WI38 (cell line): ENCODE results near the gene TFDP2.

Source experiments
- H3K4me3 ChIP-seq: 2 replicates; pipeline ENCODE4 v1.5.1; 2011; ENCODE audit warnings: low read depth, mild to moderate bottlenecking, control low read depth, low read length
- TF ChIP-seq, protein P1 (sequence below): IDR thresholded peaks from 2 replicates; pipeline ENCODE4 v1.5.1; 2012; ENCODE audit warnings: low read depth, mild to moderate bottlenecking, control low read depth, low read length

TFDP2 gene

DNA sequence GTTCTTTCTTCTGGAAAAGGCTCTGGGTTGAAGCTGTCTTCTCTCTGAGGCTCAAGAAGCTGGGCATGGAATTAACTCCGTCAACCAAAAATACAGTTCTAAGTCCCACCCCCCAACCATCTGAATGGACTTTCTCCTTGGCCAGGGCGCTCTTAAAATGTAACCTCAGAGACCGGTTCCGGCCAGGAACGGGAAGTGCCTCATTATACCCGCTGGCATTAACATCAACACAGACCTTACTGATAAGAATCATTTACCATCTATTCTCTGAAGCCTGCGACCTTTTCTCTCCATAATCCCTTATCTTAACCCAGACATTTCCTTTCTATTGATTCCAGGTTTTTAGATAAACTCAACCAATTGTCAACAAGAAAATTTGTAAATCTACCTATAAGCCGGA is 208.3 kb downstream of the TFDP2 start:
- TF ChIP-seq, protein P1, sequence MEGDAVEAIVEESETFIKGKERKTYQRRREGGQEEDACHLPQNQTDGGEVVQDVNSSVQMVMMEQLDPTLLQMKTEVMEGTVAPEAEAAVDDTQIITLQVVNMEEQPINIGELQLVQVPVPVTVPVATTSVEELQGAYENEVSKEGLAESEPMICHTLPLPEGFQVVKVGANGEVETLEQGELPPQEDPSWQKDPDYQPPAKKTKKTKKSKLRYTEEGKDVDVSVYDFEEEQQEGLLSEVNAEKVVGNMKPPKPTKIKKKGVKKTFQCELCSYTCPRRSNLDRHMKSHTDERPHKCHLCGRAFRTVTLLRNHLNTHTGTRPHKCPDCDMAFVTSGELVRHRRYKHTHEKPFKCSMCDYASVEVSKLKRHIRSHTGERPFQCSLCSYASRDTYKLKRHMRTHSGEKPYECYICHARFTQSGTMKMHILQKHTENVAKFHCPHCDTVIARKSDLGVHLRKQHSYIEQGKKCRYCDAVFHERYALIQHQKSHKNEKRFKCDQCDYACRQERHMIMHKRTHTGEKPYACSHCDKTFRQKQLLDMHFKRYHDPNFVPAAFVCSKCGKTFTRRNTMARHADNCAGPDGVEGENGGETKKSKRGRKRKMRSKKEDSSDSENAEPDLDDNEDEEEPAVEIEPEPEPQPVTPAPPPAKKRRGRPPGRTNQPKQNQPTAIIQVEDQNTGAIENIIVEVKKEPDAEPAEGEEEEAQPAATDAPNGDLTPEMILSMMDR, result no peak
- H3K4me3 ChIP-seq, result no peak overlapping the region

- no peak overlapping the region for H3K4me3 ChIP-seq
- TF ChIP-seq, protein P1, result no peak
These were observed 209.1 kb downstream of the TFDP2 start for GRCh38 chr3:141940194-141940776.

GRCh38 chr3:141939759-141940158 is 209.6 kb downstream of the TFDP2 start:
- H3K4me3 ChIP-seq, result no peak overlapping the region
- TF ChIP-seq, protein P1, result no peak

DNA sequence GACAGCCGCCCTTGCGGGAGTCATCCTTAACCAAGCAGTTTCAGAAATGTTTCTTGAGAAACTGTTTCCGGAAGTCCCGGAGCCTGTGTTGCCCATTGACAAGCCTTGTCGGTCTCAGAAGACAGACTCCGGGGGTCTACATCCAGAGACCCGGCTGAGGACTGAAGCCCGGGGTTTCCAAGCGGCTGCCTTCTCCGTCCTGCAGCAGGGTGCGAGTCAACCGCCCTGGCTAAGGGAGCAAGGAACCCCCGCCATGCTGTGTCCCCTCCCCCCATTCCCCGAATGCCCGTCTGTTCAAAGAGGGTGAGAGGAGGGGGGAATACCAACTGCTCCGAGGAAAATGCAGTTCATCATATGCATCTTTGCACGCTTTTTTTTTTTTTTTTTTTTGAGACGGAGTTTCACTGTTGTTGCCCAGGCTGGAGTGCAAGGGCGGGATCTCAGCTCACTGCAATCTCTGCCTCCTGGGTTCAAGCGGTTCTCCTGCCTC is 211.3 kb downstream of the TFDP2 start:
- no peak overlapping the region for H3K4me3 ChIP-seq
- TF ChIP-seq, protein P1, result no peak

- no peak overlapping the region for H3K4me3 ChIP-seq
- TF ChIP-seq, protein P1, result no peak
These were observed 215.0 kb downstream of the TFDP2 start for GRCh38 chr3:141934354-141934753.

DNA sequence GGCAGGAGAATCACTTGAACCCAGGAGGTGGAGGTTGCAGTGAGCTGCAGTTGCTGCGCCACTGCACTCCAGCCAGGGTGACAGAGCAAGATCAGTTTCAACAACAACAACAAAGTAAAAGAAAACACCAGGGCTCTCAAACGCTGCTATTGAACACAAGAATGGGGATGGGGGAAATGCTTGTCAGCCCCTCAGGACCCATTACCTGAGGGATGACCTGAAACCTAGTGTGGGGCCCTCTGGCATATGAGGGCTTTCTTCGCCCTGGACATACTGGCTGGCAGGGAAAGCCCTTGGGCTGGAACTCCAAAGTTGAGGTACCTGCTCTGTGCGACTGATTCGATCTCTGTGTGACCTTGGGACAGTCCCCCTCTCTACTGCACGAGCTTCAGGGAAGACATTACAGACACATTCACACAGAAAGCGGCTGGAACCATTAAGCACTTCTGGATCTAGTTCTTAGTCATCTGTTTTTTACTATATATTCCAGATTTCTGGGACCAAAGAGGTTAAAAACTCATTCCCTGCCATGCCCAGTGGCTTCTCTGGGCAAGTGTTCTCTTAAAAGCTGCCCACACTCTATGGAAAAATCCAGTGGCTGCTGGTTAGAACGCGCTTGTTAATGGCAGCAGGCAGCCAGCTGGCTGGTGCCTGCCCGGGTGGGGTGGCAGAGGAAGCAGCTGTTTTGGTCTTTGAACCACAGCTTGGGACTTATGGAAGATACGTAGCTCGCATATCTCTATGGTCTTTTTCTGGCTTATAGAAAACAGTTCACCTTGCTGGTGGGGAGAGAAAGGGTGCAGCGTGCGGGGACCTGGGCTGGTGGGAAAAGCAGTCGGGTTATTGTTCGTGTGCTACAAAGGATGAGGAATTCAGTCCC is 215.7 kb downstream of the TFDP2 start:
- TF ChIP-seq, protein P1, result no peak
- no peak overlapping the region for H3K4me3 ChIP-seq

DNA sequence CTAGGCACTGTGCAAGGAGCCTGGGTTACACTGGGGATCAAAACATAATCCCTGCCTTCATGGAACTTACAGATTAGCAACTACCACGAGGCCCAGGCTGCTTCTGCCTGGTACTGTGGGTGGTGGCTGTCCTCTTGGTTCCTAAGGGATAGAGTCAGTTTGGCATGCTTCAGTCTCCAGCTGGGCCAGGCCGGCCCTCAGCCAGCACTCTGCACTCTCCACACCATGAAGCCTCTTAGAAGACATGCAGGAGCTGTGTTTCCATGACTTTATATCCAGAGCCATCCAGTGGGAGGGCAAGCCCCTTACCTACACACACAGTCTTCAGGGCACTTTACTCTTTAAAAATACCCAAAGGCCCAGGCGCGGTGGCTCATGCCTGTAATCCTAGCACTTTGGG is 218.5 kb downstream of the TFDP2 start:
- TF ChIP-seq, protein P1, result no peak
- H3K4me3 ChIP-seq, result no peak overlapping the region
